IMR-90 (cell line): Measurements from ENCODE around the gene TCF7L2. TPM values are rescaled to one million over a fixed set of nuclear protein-coding genes. Genes with fewer than 3 reads are reported as not detected.

Experiments
- ATAC-seq: fragments of 200-7000 bp; cut with Tn5 transposase; 2 replicates; pipeline ENCODE4 v1.9.1; 2020; ENCODE audit warnings: low read depth, mild to moderate bottlenecking, moderate library complexity
- BruUV-seq: library from RNA; stranded (reverse); fragments of 400-500 nt; replicated peaks from 2 replicates; lab custom pipeline; 2021; lab: Mats Ljungman, UMichigan
- CTCF ChIA-PET: fragments of 300-600 bp; formaldehyde crosslinking; extraction: SDS; loops from one replicate; lab custom pipeline; 2021; ENCODE audit warnings: antibody characterized with exemption; lab: Yijun Ruan, JAX
- POLR2A ChIA-PET: fragments of 300-600 bp; sonication (Branson Sonifier 250); formaldehyde crosslinking; loops from one replicate; lab custom pipeline; 2022; ENCODE audit warnings: antibody characterized with exemption; ENCODE audit not compliant: unreplicated experiment; lab: Charles Lee
- DNase-seq: peaks from one replicate; pipeline ENCODE4 v3.0.0; 2013
- H2AFZ ChIP-seq: replicated peaks from 2 replicates; pipeline ENCODE3; 2013; ENCODE audit warnings: low read length, mild to moderate bottlenecking; ENCODE audit not compliant: poor library complexity
- H2AK5ac ChIP-seq: 2 replicates; pipeline ENCODE4 v1.6.1; 2013; ENCODE audit warnings: low read depth, low read length, inconsistent platforms
- H2AK9ac ChIP-seq: replicated peaks from 2 replicates; pipeline ENCODE3; 2013; ENCODE audit warnings: mild to moderate bottlenecking, low read depth, low read length, moderate library complexity; ENCODE audit not compliant: poor library complexity
- H2BK120ac ChIP-seq: 2 replicates; pipeline ENCODE4 v1.6.1; 2013; ENCODE audit warnings: low read depth, low read length, inconsistent platforms
- H2BK15ac ChIP-seq: 3 replicates; pipeline ENCODE4 v1.6.1; 2013; ENCODE audit warnings: low read depth, low read length, inconsistent platforms
- H2BK20ac ChIP-seq: 2 replicates; pipeline ENCODE4 v1.6.1; 2013; ENCODE audit warnings: low read depth, mild to moderate bottlenecking, inconsistent platforms, low read length, moderate library complexity
- H2BK5ac ChIP-seq: 2 replicates; pipeline ENCODE4 v1.6.1; 2013; ENCODE audit warnings: mild to moderate bottlenecking, low read depth, low read length, inconsistent platforms; ENCODE audit not compliant: poor library complexity, severe bottlenecking
- H3K14ac ChIP-seq: replicated peaks from 2 replicates; pipeline ENCODE4 v1.6.1; 2013; ENCODE audit warnings: low read depth, low read length, inconsistent platforms
- H3K18ac ChIP-seq: 2 replicates; pipeline ENCODE4 v1.6.1; 2013; ENCODE audit warnings: low read depth, low read length, control low read depth
- H3K23ac ChIP-seq: 2 replicates; pipeline ENCODE4 v1.6.1; 2013; ENCODE audit warnings: low read depth, low read length, inconsistent platforms
- H3K27ac ChIP-seq: 2 replicates; pipeline ENCODE4 v1.5.1; 2013; ENCODE audit warnings: mild to moderate bottlenecking, control low read depth, low read length; ENCODE audit not compliant: insufficient read depth
- H3K27me3 ChIP-seq: 2 replicates; pipeline ENCODE4 v1.6.1; 2013; ENCODE audit warnings: low read length; ENCODE audit not compliant: control insufficient read depth, insufficient read depth
- H3K36me3 ChIP-seq: 2 replicates; pipeline ENCODE4 v1.6.1; 2013; ENCODE audit warnings: low read length, mixed read lengths; ENCODE audit not compliant: control insufficient read depth, insufficient read depth
- H3K4ac ChIP-seq: 2 replicates; pipeline ENCODE4 v1.6.1; 2013; ENCODE audit warnings: low read depth, low read length, inconsistent platforms
- H3K4me1 ChIP-seq: 2 replicates; pipeline ENCODE4 v1.6.1; 2013; ENCODE audit warnings: low read length, mixed read lengths; ENCODE audit not compliant: control insufficient read depth, insufficient read depth
- H3K4me2 ChIP-seq: 2 replicates; pipeline ENCODE4 v1.6.1; 2013; ENCODE audit warnings: low read depth, mild to moderate bottlenecking, control low read depth, low read length, moderate library complexity
- H3K4me3 ChIP-seq: 2 replicates; pipeline ENCODE4 v1.5.1; 2013; ENCODE audit warnings: low read depth, mild to moderate bottlenecking, control low read depth, low read length, moderate library complexity; ENCODE audit not compliant: insufficient read depth
- H3K56ac ChIP-seq: 2 replicates; pipeline ENCODE4 v1.6.1; 2013; ENCODE audit warnings: low read length, inconsistent platforms; ENCODE audit not compliant: insufficient read depth; ENCODE audit errors: extremely low read depth
- H3K79me1 ChIP-seq, 2 experiments: 2 replicates each; pipeline ENCODE4 v1.6.1; 2013; ENCODE audit warnings: low read length in 2 of 2, inconsistent platforms in 1 of 2, low read depth in 1 of 2
- H3K9ac ChIP-seq: 2 replicates; pipeline ENCODE4 v1.6.1; 2013; ENCODE audit warnings: low read depth, low read length, control low read depth
- H3K9me1 ChIP-seq: 2 replicates; pipeline ENCODE4 v1.6.1; 2013; ENCODE audit warnings: low read length, inconsistent platforms; ENCODE audit not compliant: insufficient read depth
- H3K9me3 ChIP-seq: 2 replicates; pipeline ENCODE4 v1.6.1; 2013; ENCODE audit warnings: low read length; ENCODE audit not compliant: control insufficient read depth, insufficient read depth
- H4K20me1 ChIP-seq: 2 replicates; pipeline ENCODE4 v1.6.1; 2013; ENCODE audit warnings: low read length, inconsistent platforms; ENCODE audit not compliant: insufficient read depth
- H4K5ac ChIP-seq: 2 replicates; pipeline ENCODE4 v1.6.1; 2013; ENCODE audit warnings: mild to moderate bottlenecking, low read depth, low read length, control low read depth
- H4K8ac ChIP-seq, 2 experiments: 2 replicates each; pipeline ENCODE4 v1.6.1; 2013; ENCODE audit warnings: low read depth in 2 of 2, low read length in 2 of 2, control low read depth in 1 of 2, inconsistent platforms in 1 of 2
- H4K91ac ChIP-seq: 2 replicates; pipeline ENCODE4 v1.6.1; 2013; ENCODE audit warnings: low read depth, low read length, inconsistent platforms; ENCODE audit not compliant: insufficient read depth
- BHLHE40 ChIP-seq: fragments of 150-350 bp; IDR thresholded peaks from 2 replicates; pipeline ENCODE4 v1.6.1; 2016; ENCODE audit warnings: mild to moderate bottlenecking, low read depth, low read length
- CHD1 ChIP-seq: IDR thresholded peaks from 2 replicates; pipeline ENCODE4 v1.6.1; 2012; ENCODE audit warnings: low read depth, low read length, improper control_type of control experiment
- CTCF ChIP-seq: conservative IDR thresholded peaks from 2 replicates; pipeline ENCODE4 v1.5.1; 2012; ENCODE audit warnings: mild to moderate bottlenecking, low read depth, low read length, improper control_type of control experiment
- ELK1 ChIP-seq: fragments of 150-350 bp; IDR thresholded peaks from 2 replicates; pipeline ENCODE4 v1.6.1; 2016; ENCODE audit warnings: low read depth, mild to moderate bottlenecking, low read length, moderate library complexity, borderline replicate concordance
- FOS ChIP-seq: fragments of 150-350 bp; IDR thresholded peaks from 2 replicates; pipeline ENCODE4 v1.6.1; 2016; ENCODE audit warnings: low read depth, low read length
- MAZ ChIP-seq: IDR thresholded peaks from 2 replicates; pipeline ENCODE4 v1.6.1; 2012; ENCODE audit warnings: low read depth, mild to moderate bottlenecking, low read length, improper control_type of control experiment, moderate library complexity, borderline replicate concordance
- MXI1 ChIP-seq: IDR thresholded peaks from 2 replicates; pipeline ENCODE4 v1.6.1; 2012; ENCODE audit warnings: low read depth, mild to moderate bottlenecking, low read length, moderate library complexity, borderline replicate concordance
- NFE2L2 ChIP-seq: fragments of 150-350 bp; IDR thresholded peaks from 2 replicates; pipeline ENCODE4 v1.6.1; 2016; ENCODE audit warnings: low read depth, mild to moderate bottlenecking, low read length
- POLR2A ChIP-seq: IDR thresholded peaks from 2 replicates; pipeline ENCODE4 v1.6.1; 2012; ENCODE audit warnings: mild to moderate bottlenecking, low read depth, low read length
- RCOR1 ChIP-seq: IDR thresholded peaks from 2 replicates; pipeline ENCODE4 v1.6.1; 2012; ENCODE audit warnings: mild to moderate bottlenecking, low read length, improper control_type of control experiment; ENCODE audit not compliant: insufficient replicate concordance
- SMC3 ChIP-seq: fragments of 150-350 bp; IDR thresholded peaks from 2 replicates; pipeline ENCODE4 v1.6.1; 2016; ENCODE audit warnings: low read depth, mild to moderate bottlenecking, antibody characterized with exemption, low read length, moderate library complexity
- USF2 ChIP-seq: fragments of 150-350 bp; IDR thresholded peaks from 2 replicates; pipeline ENCODE4 v1.6.1; 2017; ENCODE audit warnings: mild to moderate bottlenecking, antibody characterized with exemption, low read length, low read depth
- WGBS, 2 experiments: methylation state at CpG; one replicate each; pipeline versions ENCODE4 v1.1.5 to v1.1.7; 2013; ENCODE audit warnings: missing lambda C conversion rate in 2 of 2; ENCODE audit not compliant: insufficient read length in 1 of 2; ENCODE audit errors: extremely low coverage in 2 of 2; 5-methylcytosine and 5-hydroxymethylcytosine counted together
- dilution Hi-C: fragments of 300-500 bp; cut with HindIII; formaldehyde crosslinking; loops from one replicate; pipeline ENCODE4 v1.14.3; 2018; ENCODE audit warnings: low sequenced_read_pairs; ENCODE audit not compliant: unreplicated experiment
- in situ Hi-C: fragments of 300-500 bp; cut with MboI; formaldehyde crosslinking; loops from 3 replicates; pipeline ENCODE4 v1.14.3; 2019; ENCODE audit warnings: low sequenced_read_pairs, inconsistent platforms, mixed read lengths
- intact Hi-C: fragments of 100-400 bp; cut with micrococcal nuclease; formaldehyde crosslinking; loops from 2 replicates; pipeline ENCODE4 v1.10.0; 2022
- polyA plus RNA-seq, 3 experiments: library from polyadenylated mRNA; depleted of rRNA; stranded (reverse); fragments of >200 nt; gene quantifications; 2 replicates each; pipeline ENCODE4 v1.2.3, GENCODE V29; 2012; ENCODE audit warnings: low replicate concordance in 1 of 3
- total RNA-seq: library from RNA; depleted of rRNA; stranded (reverse); fragments of >200 nt; gene quantifications from 2 replicates; pipeline ENCODE4 v1.2.3, GENCODE V29; 2012

Gene TCF7L2
- total and polyA plus RNA-seq, 2 of the 4 experiments (the other 2 are of a cell fraction) = 1.3 to 12.2 TPM

- ChIA-PET CTCF (interaction anchor here (0.7 kb wide), 1 partner anchor 31 kb away, joined by 3 read pairs; no protein-coding TSS in a partner anchor), POLR2A (no interaction called here)
- Histone ChIP-seq H2BK5ac (no peak overlapping the region), H3K4me1 (peaks cover 37% of the 10 kb centered on the region), H2AK5ac (no peak overlapping the region), H2BK20ac (no peak overlapping the region), H3K56ac (no peak overlapping the region), H3K9me3 (no peaks in the 10 kb centered on the region), H3K9me1 (peaks cover 16% of the 10 kb centered on the region), H3K18ac (no peak overlapping the region), H3K36me3 (peaks cover 2% of the 10 kb centered on the region), H3K23ac (no peak overlapping the region), H2BK120ac (no peak overlapping the region), H3K4me2 (no peak overlapping the region), H4K20me1 (peaks cover 7% of the 10 kb centered on the region; the same call in 1 of the 2 replicates), H4K8ac (no peak overlapping the region), H3K79me1 (peaks cover 44 to 85% of the 10 kb centered on the region in 2 experiments), H3K27ac (no peak overlapping the region), H4K91ac (no peak overlapping the region), H2AFZ (no peak overlapping the region), H3K14ac (no peak overlapping the region), H3K27me3 (no peaks in the 10 kb centered on the region), H3K4me3 (no peak overlapping the region), H2BK15ac (no peak overlapping the region), H3K9ac (no peak overlapping the region), H4K5ac (no peak overlapping the region), H2AK9ac (no peak overlapping the region), H3K4ac (no peak overlapping the region)
- ATAC-seq (no peak), DNase-seq (no peak)
- no TSS peak for BruUV-seq
- intact Hi-C loops = no loop called here
- dilution Hi-C loops = no loop called here
- WGBS, 2 experiments = 100% methylated on average over 1 of the region's 10 CpGs; no CpG with 5 or more reads in 1 of the 2 experiments
- TF ChIP-seq CHD1 (no peak), MAZ (no peak), CTCF (no peak), POLR2A (no peak), NFE2L2 (no peak), MXI1 (no peak), RCOR1 (no peak), ELK1 (no peak), BHLHE40 (no peak), USF2 (no peak), SMC3 (no peak), FOS (no peak)
- in situ Hi-C loops = no loop called here
Measured at GRCh38 chr10:113061557-113061956, 111.5 kb downstream of the TCF7L2 start.
